ENCODE measurements around the gene PLEKHA4.

The PLEKHA4 gene

DNA sequence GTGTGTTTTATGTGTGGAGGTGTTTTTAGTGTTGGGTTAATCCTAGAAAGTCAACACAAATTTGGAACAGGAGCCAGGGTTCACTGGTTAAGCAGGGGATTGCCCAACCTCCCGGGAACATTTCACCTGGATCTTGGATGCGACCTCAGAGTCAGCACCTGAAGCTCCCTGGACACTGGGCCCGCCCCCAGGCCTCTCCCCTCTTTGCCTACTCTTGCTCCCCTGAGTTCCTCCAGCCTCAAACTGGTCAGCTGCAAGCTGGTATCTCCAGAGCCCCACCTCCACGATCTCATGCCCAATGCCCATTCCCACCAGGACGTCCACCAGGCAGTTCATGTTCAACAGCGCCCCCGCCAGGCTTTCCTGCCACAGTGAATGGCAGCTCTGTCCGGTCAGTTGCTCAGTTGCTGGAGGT lies 41.8 kb downstream of the PLEKHA4 start:
- no peak for DNase-seq (ENCODE audit: low spot score)

DNA sequence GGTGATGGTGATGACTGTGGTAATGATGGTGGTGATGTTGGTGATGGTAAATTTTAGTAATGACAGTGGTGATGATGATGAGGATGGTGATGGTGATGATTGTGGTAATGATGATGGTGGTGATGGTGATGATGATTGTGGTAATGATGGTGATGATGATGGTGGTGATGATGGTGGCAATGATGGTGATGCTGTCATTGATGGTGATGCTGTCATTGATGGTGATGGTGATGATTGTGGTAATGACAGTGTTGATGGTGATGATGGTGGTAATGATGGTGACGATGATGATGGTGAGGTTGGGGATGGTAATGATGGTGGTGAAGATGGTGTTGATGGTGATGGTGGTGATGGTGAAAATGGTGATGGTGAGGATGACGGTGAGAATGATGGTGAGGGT lies 45.9 kb downstream of the PLEKHA4 start:
- DNase-seq (ENCODE audit: low spot score) = no peak

DNA sequence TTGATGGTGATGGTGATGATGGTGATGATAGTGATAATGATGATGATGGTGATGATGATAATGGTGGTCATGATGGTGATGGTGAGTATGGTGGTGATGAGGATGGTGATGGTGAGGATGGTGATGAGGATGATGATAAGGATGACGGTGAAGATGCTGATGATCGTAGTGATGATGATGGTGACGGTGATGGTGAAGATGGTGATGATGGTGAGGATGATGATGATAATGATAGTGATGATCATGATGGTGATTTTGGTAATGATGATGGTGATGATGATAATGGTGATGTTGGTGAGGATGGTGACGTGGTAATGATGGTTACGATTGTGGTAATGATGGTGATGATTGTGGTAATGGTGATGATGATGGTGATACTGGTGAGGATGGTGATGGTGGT lies 46.8 kb downstream of the PLEKHA4 start:
- DNase-seq (ENCODE audit: low spot score) = no peak

DNA sequence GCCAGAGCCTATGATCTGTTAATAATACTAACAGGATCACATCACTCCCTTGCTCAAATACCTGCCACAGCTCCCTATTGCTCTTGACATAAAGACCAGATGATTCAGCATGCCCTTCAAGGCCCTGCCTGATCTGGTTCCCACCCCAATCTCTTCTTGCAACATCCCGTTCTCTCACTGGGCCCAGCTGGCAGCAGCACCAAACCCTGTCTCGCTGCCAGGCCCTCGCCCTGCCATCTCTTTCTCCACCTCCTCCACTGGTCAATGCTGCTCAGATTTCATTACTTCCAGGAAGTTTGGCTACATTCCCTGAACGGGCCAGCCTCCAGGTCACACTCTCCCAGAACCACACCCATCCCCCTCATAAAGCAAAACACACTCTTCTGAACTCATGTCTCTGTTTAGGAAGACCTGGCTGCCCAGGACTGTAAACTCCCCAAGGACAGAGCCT lies 49.0 kb downstream of the PLEKHA4 start:
- DNase-seq (ENCODE audit: low spot score) = peak; percentile 75

DNA sequence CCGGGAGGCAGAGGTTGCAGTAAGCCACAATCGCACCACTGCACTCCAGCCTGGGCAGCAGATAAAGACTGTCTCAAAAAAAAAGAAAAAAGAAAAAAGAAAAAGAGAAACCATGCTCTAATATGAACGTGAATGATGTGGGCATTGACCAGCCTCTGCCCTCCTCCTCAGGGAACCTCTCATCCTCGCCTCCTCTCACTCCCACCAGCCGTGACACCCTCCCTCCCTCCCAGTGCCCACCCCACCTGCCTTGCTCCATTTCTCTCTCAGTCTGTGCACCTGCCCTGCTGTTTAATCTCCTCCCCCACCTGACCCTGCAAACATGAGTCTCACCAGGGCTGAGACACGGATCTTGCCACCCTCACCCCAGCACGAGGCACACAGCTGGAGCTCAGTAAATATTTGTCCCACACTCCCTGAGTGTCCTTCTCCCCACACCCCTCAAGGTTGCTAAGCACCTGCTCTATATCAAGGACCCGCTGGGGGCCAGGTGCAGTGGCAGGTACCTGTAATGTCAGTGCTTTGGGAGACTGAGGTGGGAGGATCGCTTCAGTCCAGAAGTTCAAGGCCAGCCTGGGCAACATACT lies 50.1 kb downstream of the PLEKHA4 start:
- no peak for DNase-seq (ENCODE audit: low spot score)

DNA sequence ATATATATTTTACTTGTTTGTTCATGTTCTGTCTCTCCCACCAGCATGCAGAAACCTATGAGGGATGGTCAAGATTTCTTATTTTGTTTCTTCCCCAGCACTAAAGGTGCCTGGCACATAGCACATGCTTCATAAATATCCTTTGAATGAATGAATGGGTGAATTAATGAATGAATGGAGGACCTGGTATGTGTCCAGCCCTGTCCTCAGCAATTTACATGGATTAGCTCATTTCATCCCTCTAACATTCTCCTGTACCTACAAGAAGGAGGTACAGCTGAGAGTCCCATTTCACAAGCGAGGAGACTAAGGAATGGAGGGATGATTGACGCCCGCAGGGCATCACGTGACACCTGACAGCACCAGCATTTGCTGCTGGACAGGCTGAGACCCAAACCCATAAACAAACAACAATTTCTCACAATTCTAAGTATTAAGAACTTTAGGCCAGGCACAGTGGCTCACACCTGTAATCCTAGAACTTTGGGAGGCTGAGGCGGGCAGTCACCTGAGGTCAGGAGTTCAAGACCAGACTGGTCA lies 50.8 kb downstream of the PLEKHA4 start:
- no peak for DNase-seq (ENCODE audit: low spot score)

DNA sequence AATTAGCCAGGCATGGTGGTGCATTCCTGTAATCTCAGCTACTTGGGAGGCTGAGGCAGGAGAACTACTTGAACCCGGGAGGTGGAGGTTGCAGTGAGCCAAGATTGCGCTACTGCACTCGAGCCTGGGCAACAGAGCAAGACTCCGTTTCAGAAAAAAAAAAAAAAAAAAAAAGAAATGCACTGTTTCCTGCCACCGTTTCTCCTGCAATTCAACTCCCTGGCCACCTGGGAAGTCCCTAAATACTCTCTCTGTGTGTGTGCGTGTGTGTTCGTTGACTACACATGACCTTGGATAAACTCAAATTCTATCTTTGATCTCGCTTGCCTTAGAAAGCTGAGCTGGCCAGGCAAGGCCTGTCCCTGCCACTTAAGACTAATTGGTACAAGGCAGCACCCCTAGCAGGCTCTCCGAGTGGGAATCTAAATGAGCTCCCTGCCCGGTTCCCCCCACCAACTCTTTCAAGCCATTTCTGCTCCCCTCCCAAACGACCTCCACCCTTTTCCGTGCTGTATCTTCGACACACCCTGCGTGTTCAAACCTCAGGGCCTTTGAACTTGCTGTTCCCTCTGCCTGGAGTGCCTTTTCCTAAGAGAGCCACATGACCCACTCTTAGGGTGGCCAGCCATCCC lies 52.4 kb downstream of the PLEKHA4 start:
- no peak for DNase-seq (ENCODE audit: low spot score)

DNA sequence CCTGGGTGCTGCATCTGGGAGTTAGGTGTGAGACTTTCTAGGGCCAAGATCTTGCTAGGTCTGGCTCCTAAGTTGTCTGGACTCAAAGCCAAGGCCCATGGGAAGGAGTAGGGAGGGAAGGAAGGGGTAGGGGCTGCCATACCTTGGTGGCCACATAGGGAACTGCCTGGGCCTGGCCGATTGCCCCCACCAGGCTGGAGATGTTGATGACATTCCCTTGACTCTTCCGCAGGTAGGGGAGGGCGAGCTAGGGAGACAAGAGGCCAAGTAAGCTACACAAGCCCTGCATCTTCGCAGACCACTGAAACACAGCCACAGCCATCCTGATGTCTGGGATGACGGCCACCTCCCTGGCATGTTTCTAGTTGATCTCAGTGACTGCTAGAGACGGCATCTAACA lies 53.5 kb downstream of the PLEKHA4 start:
- DNase-seq (ENCODE audit: low spot score) = no peak

DNA sequence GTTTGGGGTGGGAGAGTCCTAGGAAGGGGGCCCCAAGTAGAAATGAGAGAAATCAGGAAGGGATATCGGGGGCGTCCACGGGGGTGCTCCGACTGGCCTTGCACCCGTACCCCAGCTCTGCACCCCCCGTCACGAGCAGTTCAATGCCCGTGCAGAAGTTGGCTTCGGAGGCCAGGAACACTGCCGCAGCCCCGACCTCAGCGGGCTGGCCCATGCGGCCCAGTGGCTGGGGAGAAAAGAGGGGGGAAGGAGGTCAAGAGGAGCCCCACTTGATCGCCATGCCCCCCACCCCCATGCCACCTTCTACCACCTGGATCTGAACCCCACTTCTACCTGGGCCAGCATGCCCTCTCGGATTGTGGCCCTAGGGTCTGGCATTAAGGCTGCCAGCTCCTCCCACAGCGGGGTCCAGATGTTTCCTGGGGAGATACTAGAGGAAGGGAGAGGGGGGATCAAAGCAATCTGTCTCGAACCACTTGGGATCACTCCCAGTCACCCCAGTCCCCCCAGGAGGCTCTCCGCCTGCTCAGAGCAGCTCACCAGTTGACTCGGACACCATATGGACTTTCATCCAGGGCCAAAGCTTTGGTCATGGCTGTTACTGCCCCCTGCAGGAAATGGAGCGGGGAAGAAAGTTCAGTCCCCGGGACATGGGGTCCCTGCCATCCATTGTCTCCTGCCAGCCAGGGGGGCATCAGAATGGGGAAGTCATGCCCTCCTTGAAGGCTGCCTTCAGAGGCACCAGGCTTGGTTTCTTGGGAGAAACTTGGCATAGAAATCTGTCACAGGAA lies 55.1 kb downstream of the PLEKHA4 start:
- DNase-seq (ENCODE audit: low spot score) = no peak

DNA sequence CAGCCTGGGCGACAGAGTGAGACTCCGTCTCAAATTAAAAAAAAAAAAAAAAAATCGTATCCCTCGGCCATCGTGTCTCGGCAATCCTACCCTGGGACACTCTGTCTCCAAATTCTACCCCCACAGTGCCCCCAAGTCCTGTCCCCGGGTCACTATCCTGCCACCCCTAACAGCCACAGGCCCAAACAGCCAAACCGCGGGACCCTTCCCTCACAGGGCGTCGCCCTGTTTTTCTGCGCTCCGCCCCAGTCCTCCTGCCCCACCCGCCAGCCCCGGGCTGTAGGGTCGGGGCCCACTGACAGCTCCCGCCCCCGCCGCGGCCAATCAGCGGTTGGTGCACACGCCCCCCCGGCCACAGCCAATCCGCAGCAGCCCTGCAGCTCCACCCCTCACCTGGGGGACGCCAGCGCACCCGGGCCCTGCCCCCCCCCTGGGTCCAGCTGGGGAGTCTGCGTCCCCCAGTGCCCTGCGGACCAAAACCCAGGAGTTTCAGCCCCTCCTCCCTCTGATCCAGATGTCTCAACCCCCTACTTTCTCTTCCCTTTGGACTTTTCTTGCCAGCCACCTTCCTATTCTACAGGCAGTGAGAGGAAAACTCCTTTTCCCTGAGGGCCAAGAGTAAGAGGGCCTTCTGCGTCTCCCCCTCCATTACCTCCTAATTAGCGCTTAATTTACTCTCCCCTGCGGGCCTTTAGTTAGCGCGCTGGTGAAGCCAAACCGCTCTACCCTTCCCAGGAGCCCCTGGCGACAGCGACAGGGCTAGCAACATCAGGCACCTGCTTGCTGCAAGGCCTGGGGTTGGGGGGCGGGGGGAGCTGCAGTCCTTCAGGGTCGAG lies 56.1 kb downstream of the PLEKHA4 start:
- DNase-seq (ENCODE audit: low spot score) = peak; percentile 91

DNA sequence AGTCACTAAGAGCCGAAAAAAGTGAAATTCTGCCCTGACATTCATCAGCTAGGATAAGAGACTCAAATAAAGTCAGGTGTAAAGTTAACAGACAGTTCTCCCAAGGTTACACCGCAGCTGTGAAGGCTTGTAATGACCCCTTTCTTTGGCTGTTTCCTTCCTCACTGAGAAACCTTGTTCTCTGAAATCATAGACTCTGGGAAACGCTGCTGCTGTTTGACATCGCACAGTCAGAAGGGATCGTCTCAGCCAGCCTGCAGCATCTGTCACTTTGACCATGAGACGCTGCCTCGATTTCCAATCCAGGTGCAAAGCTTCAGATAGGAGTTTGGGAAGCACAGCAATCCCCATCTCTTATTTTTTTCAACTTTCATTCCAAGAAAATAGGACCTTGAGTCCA lies 58.3 kb downstream of the PLEKHA4 start:
- no peak for DNase-seq (ENCODE audit: low spot score)

DNA sequence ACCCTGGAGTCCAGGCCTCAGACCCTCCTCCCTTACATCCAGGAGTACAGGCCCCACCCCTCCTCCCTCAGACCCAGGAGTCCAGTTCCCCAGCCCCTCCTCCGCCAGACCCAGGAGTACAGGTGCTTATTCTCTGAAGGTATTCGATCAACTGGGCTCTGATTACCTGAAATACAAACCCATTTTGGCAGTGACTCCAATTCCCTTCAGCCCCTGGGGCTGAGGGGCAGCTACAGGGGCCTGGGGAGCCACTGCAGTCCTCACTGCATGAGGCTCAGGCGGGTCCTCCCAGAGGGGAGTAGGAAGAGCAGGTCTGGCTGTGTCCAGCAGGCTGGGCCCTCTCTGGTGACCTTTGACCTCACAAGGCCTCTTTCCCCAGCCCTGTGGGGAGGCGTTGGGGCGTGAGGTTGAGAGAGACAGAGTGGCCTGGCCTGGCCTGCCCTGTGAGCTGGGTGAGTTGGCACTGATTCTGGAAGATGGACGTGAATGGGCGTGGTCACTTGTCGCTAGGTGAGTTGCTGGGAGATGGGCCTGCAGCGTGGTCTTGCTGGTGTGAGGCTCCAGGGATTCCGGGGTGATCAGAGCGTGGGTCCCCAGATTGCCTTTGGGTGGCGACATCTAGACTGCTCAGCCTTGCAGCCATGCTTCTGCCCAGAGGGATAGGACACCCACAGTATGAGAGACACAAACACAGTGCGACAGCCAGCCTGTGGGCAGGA lies 60.7 kb downstream of the PLEKHA4 start:
- DNase-seq (ENCODE audit: low spot score) = no peak

DNA sequence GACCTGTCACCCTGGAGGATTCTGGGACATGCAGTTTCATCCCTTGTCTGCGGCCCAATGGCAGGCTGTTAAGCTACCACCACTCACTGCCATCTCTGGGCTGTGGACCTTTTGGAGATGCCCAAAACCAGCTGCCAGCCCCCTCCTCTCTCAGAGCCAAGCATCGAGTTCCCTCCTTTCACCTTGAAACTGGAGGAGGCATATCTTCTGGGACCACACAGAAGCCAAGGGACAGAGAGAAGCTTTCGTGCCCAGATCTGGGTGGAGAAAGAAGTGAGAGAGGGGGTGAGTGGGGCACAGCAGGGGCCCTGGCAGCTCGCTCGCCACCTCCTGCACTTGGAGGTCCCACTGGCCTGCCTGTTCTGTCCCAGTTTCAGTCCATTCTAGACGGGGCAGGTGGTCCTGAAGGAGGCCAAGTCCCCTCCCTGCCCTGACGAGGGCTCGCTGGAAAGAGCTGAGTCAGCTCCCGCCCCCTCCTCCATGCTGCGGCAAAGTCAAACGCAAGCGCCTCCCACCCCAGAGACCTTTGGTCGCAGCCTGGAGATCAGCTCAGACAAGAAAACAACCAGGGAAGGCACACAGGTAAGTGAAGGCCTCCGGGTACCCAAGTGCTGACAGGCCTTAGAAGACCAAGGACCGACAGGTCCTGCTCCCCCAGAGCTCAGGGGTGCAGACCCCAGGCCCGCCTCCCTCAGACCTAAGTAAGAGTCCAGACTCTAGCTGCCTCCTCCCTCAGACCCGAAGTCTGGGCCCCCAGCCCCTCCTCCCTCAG lies 61.4 kb downstream of the PLEKHA4 start:
- peak; percentile 77 for DNase-seq (ENCODE audit: low spot score)

DNA sequence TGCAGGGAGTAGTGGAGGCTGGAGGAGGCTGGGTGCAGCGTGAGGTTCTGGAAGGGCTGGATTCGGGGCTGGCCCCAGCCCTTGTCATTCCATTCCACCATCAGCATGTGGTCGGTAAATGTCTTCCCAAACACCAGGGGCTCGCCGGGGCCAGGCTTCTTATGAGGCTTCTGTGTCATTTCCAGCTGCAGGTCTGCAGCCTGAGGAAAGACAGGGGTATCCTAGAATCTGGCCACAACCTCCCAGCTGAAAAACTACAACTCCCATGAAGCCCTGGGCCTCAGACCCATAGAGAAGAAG lies 61.9 kb downstream of the PLEKHA4 start:
- no peak for DNase-seq (ENCODE audit: low spot score)

DNA sequence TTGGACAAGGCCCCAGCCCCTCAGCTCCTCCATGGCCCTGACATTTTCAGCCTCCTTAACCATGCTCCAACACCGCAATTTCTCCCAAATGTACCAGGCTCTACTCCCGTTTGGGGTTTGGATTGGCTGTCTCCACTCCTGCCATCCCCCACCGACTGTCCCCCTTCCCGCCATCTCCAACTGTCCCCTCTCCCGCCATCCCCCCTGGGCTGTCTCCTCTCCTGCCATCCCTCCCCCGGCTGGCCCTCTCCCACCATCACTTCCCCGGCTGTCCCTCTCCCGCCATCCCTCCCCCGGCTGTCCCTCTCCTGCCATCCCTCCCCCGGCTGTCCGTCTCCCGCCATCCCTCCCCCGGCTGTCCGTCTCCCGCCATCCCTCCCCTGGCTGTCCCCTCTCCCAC lies 63.0 kb downstream of the PLEKHA4 start:
- no peak for DNase-seq (ENCODE audit: low spot score)

DNA sequence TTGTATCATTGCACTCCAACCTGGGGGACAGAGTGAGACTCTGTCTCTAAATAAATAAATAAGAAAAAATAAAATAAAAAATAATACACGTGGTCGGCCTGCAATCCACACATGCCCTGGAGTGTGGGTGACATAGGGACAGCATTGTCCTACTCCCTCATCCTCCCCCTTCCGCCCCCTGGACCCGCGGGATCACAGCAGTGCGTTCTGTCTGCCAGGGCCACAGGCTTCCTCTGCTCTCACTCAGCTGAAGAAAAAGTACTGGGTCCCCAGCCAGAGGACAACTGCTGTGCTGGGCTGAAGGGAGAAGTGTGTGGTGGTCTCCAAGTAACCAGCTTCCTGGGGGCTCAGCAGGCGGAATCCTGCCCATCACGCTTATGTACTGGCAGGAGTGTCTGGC lies 63.9 kb downstream of the PLEKHA4 start:
- no peak for DNase-seq (ENCODE audit: low spot score)

DNA sequence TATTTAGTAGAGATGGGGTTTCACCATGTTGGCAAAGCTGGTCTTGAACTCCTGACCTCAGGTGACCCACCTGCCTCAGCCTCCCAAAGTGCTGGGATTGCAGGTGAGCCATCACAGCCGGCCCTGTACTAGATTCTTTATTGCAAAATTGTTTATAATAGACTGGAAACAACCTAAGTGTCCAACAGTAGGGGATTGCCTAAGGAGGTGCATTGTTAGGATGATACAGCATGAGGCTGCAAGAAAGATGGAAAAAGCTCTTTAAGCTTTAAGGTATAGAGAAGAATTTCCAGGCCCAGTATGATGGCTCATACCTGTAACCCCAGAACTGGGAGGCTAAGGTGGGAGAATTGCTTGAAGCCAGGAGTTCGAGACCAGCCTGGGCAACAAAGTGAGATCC lies 65.8 kb downstream of the PLEKHA4 start:
- DNase-seq (ENCODE audit: low spot score) = no peak

DNA sequence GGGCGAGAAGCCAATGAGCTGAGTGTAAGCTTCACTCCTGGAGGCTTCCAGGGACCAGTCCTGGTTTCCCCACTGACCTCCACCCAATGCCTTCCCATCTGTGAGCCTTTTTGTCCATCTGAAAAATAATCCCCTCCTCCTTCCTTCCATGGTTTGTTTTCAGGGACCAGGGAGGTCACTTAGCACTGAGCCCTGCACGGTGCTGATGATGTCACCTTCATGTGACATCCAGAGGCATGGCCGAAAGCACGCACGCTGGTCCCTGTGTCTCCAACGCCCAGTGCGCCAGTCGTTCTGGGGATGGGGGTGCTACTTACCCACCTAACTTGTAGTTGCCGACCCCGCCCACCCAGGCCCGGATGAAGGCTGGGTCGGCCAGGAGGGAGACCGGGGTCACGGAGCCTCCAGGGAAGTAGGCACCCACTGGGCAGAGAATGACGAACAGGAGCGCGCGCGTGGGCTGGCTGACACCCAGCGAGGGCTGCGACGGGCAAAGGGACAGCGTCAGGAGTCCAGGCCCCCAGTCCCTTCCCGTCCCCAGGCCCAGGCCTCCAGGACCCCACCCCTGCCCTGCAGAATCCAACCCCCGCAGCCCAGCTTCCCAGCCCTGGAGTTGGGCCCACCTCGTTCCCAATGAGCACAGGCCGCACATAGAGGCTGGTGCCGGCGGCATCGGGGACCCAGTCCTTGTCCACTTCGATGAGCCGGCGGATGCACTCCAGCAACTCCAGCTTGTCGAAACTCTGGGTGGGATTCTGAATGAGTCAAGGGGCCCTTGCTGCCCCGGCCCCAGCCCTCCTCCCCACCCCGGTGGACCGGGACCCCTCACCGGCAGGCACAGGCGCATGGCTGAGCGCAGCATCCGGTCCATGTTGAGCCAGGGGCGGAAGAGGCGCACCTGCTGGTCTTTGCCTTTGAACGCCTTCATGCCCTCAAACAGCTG lies 68.8 kb downstream of the PLEKHA4 start:
- DNase-seq (ENCODE audit: low spot score) = no peak

DNA sequence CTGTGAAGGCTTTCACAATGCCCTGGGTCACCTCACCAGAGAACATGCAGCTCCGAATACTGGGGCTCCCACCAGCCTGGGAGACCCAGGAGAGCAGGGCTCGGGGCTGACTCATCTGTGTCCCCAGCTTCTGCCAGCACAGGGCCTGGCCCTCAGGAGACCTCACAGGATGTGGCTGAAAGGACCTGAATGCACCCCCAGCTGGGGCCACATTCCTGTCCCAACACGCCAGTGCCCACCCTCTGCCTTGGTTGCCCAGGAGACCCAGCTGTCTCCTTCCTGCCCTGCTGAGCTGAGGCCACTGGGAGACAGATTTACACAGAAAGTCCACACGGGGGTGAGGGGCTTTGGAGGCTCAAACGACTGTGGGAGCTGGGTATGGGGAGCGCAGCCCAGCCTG lies 69.5 kb downstream of the PLEKHA4 start:
- DNase-seq (ENCODE audit: low spot score) = no peak

DNA sequence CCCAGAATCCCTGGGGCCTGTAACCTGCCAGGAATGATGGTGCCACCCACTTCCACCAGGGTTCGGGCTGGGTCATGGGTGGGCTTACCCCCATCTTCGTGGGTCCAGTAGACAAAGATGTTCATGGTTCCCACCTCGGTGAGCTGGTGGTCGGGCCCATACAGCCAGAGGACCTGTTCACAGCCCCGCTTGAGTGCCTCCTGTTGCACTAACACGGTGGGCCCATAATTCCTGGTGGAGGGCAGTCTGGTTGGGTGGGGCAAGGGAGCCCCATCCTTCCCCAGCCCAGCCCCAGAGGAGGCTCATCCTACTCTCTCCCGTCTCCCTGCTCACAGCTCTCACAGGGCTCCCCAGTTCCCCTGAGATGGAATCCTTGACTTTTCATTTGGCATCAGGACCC lies 71.3 kb downstream of the PLEKHA4 start:
- DNase-seq (ENCODE audit: low spot score) = no peak
